HepG2 (cell line): ENCODE results near the gene RNF38. TPM values are rescaled to one million over a fixed set of nuclear protein-coding genes. Genes with fewer than 3 reads are reported as not detected.

Experiments
- ATAC-seq: fragments of 200-7000 bp; cut with Tn5 transposase; 3 replicates; pipeline ENCODE4 v1.9.1; 2020; ENCODE audit warnings: mild to moderate bottlenecking, moderate library complexity
- BruUV-seq: library from RNA; stranded (reverse); fragments of 400-500 nt; replicated peaks from 2 replicates; lab custom pipeline; 2021; lab: Mats Ljungman, UMichigan
- CTCF ChIA-PET: fragments of 300-600 bp; formaldehyde crosslinking; extraction: SDS; loops from one replicate; lab custom pipeline; 2021; ENCODE audit warnings: low total read pairs, inconsistent platforms, low intra/inter-chr PET ratio; lab: Yijun Ruan, JAX
- POLR2A ChIA-PET: fragments of 350-600 bp; sonication (Branson Sonifier 250); formaldehyde crosslinking; loops from one replicate; lab custom pipeline; 2020; ENCODE audit warnings: antibody characterized with exemption, inconsistent platforms; lab: Yijun Ruan, JAX
- DNase-seq: peaks from one replicate; pipeline ENCODE4 v3.0.0-alpha.2; 2015; ENCODE audit warnings: low spot score
- FAIRE-seq: peaks from 3 replicates; lab custom pipeline; 2011; peaks lifted over from hg19 to GRCh38; lab: Jason Lieb, UNC
- H2AFZ ChIP-seq: one replicate; pipeline ENCODE4 v1.6.1; 2011; ENCODE audit warnings: low read length, inconsistent platforms
- H3K27ac ChIP-seq: fragments of 300-600 bp; 3 replicates; pipeline ENCODE4 v1.8.0; 2011; ENCODE audit warnings: mixed run types, mild to moderate bottlenecking, mixed read lengths, low read length, inconsistent platforms; ENCODE audit not compliant: insufficient read depth; ENCODE audit errors: extremely low read length
- H3K27me3 ChIP-seq, 2 experiments: fragments of 200-600 bp in 1 of 2; 2 replicates in 1 of 2; 3 replicates in 1 of 2; pipeline versions ENCODE4 v1.6.0 to v1.8.0; 2011; ENCODE audit warnings: low read length in 2 of 2, mild to moderate bottlenecking in 2 of 2, moderate library complexity in 2 of 2, inconsistent platforms in 1 of 2; ENCODE audit not compliant: insufficient read depth in 2 of 2, control insufficient read depth in 1 of 2
- H3K36me3 ChIP-seq, 2 experiments: fragments of 200-600 bp in 1 of 2; replicated peaks in 1 of 2; 2 replicates in 1 of 2; 3 replicates in 1 of 2; pipeline versions ENCODE4 v1.5.1 to v1.8.0; 2011; ENCODE audit warnings: low read length in 2 of 2, inconsistent platforms in 1 of 2; ENCODE audit not compliant: insufficient read depth in 2 of 2, control insufficient read depth in 1 of 2
- H3K4me1 ChIP-seq: 2 replicates; pipeline ENCODE4 v1.5.1; 2012; ENCODE audit warnings: low read length, inconsistent platforms; ENCODE audit not compliant: insufficient read depth
- H3K4me2 ChIP-seq: 2 replicates; pipeline ENCODE4 v1.6.0; 2011; ENCODE audit warnings: low read depth, low read length, inconsistent platforms
- H3K4me3 ChIP-seq, 3 experiments: fragments of 200-600 bp in 1 of 3; sonication (generic), shearing (Covaris generic) in 1 of 3; replicated peaks in 1 of 3; 2 replicates each; pipeline ENCODE4 v1.5.1; 2011 to 2016; ENCODE audit warnings: low read length in 3 of 3, inconsistent platforms in 2 of 3, low read depth in 2 of 3, mild to moderate bottlenecking in 2 of 3, control low read depth in 1 of 3, mixed read lengths in 1 of 3; ENCODE audit not compliant: insufficient read depth in 1 of 3
- H3K79me2 ChIP-seq: one replicate; pipeline ENCODE4 v1.6.1; 2011; ENCODE audit warnings: low read length, inconsistent platforms; ENCODE audit not compliant: insufficient read depth
- H3K9ac ChIP-seq: 2 replicates; pipeline ENCODE4 v1.6.0; 2011; ENCODE audit warnings: mild to moderate bottlenecking, low read depth, low read length, inconsistent platforms; ENCODE audit not compliant: insufficient read depth
- H3K9me3 ChIP-seq: 2 replicates; pipeline ENCODE4 v1.5.1; 2012; ENCODE audit warnings: mild to moderate bottlenecking, low read length
- H4K20me1 ChIP-seq: 2 replicates; pipeline ENCODE4 v1.6.0; 2011; ENCODE audit warnings: inconsistent platforms, mild to moderate bottlenecking, low read length, moderate library complexity; ENCODE audit not compliant: insufficient read depth
- ARHGAP35 ChIP-seq: sonication (generic); formaldehyde crosslinking; IDR thresholded peaks from 2 replicates; pipeline ENCODE4 v1.9.0; 2022; ENCODE audit warnings: mild to moderate bottlenecking, inconsistent platforms, moderate library complexity, missing genetic modification reagents, borderline replicate concordance
- ARID3A ChIP-seq: IDR thresholded peaks from 2 replicates; pipeline ENCODE4 v1.6.1; 2012; ENCODE audit warnings: low read depth, low read length, improper control_type of control experiment
- BRD4 ChIP-seq: sonication (generic); formaldehyde crosslinking; IDR thresholded peaks from 2 replicates; pipeline ENCODE4 v1.4.0; 2020; ENCODE audit warnings: missing genetic modification reagents
- HNF4A ChIP-seq: sonication (generic); formaldehyde crosslinking; IDR thresholded peaks from 2 replicates; pipeline ENCODE4 v1.4.0; 2020; ENCODE audit warnings: missing genetic modification reagents
- KAT8 ChIP-seq: IDR thresholded peaks from 2 replicates; pipeline ENCODE4 v1.6.1; 2016; ENCODE audit warnings: missing genetic modification reagents, missing compliant biosample characterization
- MAF1 ChIP-seq: sonication (generic); formaldehyde crosslinking; IDR thresholded peaks from 2 replicates; pipeline ENCODE4 v1.5.0; 2020; ENCODE audit warnings: missing genetic modification reagents, borderline replicate concordance
- MYC ChIP-seq: sonication (generic); formaldehyde crosslinking; IDR thresholded peaks from 2 replicates; pipeline ENCODE4 v1.9.0; 2021; ENCODE audit warnings: missing genetic modification reagents, borderline replicate concordance
- YEATS2 ChIP-seq: sonication (generic); formaldehyde crosslinking; IDR thresholded peaks from 2 replicates; pipeline ENCODE4 v1.4.0; 2020; ENCODE audit warnings: missing genetic modification reagents, borderline replicate concordance
- YEATS4 ChIP-seq: sonication (generic); formaldehyde crosslinking; IDR thresholded peaks from 2 replicates; pipeline ENCODE4 v1.4.0; 2020; ENCODE audit warnings: missing genetic modification reagents, borderline replicate concordance
- ZNF230 ChIP-seq: sonication (generic); formaldehyde crosslinking; IDR thresholded peaks from 2 replicates; pipeline ENCODE4 v1.4.0; 2020; ENCODE audit warnings: mild to moderate bottlenecking, missing genetic modification reagents
- ZNF260 ChIP-seq: sonication (generic); formaldehyde crosslinking; IDR thresholded peaks from 2 replicates; pipeline ENCODE4 v1.4.0; 2020; ENCODE audit warnings: missing genetic modification reagents, low read depth, mild to moderate bottlenecking, borderline replicate concordance
- ZNF3 ChIP-seq: IDR thresholded peaks from 2 replicates; pipeline ENCODE4 v1.7.0; 2017; ENCODE audit warnings: inconsistent platforms
- ZNF44 ChIP-seq: sonication (generic); formaldehyde crosslinking; IDR thresholded peaks from 2 replicates; pipeline ENCODE4 v1.5.1; 2020; ENCODE audit warnings: mild to moderate bottlenecking, missing genetic modification reagents
- ZNF747 ChIP-seq: sonication (generic); formaldehyde crosslinking; IDR thresholded peaks from 2 replicates; pipeline ENCODE4 v1.8.1; 2023; ENCODE audit warnings: missing genetic modification reagents, mild to moderate bottlenecking, borderline replicate concordance
- ZNF768 ChIP-seq: sonication (generic); formaldehyde crosslinking; IDR thresholded peaks from 2 replicates; pipeline ENCODE4 v1.4.0; 2020; ENCODE audit warnings: missing genetic modification reagents
- WGBS: methylation state at CpG from one replicate; pipeline ENCODE4 v1.1.6; 2017; ENCODE audit warnings: low lambda C conversion rate; 5-methylcytosine and 5-hydroxymethylcytosine counted together
- in situ Hi-C: cut with HindIII; loops from 2 replicates; pipeline ENCODE4 v1.10.0; 2017; ENCODE audit warnings: low pct_unique_long_range_greater_than_20kb; ENCODE audit not compliant: extremely low pct_ligation_motif_present
- intact Hi-C: fragments of 100-400 bp; cut with micrococcal nuclease; formaldehyde crosslinking; loops from one replicate; pipeline ENCODE4 v1.10.0; 2022; ENCODE audit not compliant: unreplicated experiment
- polyA plus RNA-seq, 8 experiments: library from polyadenylated mRNA; depleted of rRNA in 3 of 8; stranded (reverse) in 7 of 8; unstranded in 1 of 8; fragments of >200 nt; fragmentation: Illumina TruSeq in 4 of 8; extraction: Trizol in 4 of 8; gene quantifications; 2 replicates each; pipeline versions ENCODE4 v1.2.1 to v1.2.3, GENCODE V29; 2011 to 2016; ENCODE audit warnings: low read depth in 4 of 8, missing spikeins in 1 of 8, mixed read lengths in 1 of 8; ENCODE audit not compliant: insufficient read depth in 1 of 8
- total RNA-seq, 5 experiments: library from RNA; depleted of rRNA; stranded (reverse); fragments of >200 nt; fragmentation: Illumina TruSeq; extraction: Trizol; gene quantifications; 2 replicates each; pipeline ENCODE4 v1.2.3, GENCODE V29; 2016; ENCODE audit warnings: low read depth in 1 of 5

The RNF38 gene
- total and polyA plus RNA-seq, 2 of the 13 experiments (the other 11 are each of a cell fraction or from before 2014, with no cell fraction given) = 9.1 to 32.1 TPM

GRCh38 chr9:36426348-36426747, 26.3 kb upstream of the RNF38 start:
- BruUV-seq = no TSS peak
- H3K4me2 ChIP-seq = no peak overlapping the region
- no peak for FAIRE-seq
- H3K9me3 ChIP-seq = no peaks in the 10 kb centered on the region
- H4K20me1 ChIP-seq = no peaks in the 10 kb centered on the region
- CTCF ChIA-PET = no interaction called here
- no peak for ATAC-seq
- H3K36me3 ChIP-seq = no peaks in the 10 kb centered on the region; a peak in 1 of 5 replicates
- no peak overlapping the region for H3K27ac ChIP-seq
- POLR2A ChIA-PET = no interaction called here
- DNase-seq = no peak
- no peak overlapping the region for H2AFZ ChIP-seq
- H3K4me3 ChIP-seq = no peak overlapping the region
- H3K9ac ChIP-seq = no peak overlapping the region
- H3K4me1 ChIP-seq = peaks cover 33% of the 10 kb centered on the region
- peaks cover 7% of the 10 kb centered on the region for H3K79me2 ChIP-seq
- in situ Hi-C loops = no loop called here
- H3K27me3 ChIP-seq = no peaks in the 10 kb centered on the region
- TF ChIP-seq ZNF44 (CRISPR knock-in tag) (no peak), ARID3A (no peak), ZNF768 (CRISPR knock-in tag) (no peak), MYC (CRISPR knock-in tag) (no peak), YEATS2 (no peak), ARHGAP35 (no peak), ZNF3 (CRISPR knock-in tag) (no peak), MAF1 (CRISPR knock-in tag) (no peak), KAT8 (CRISPR knock-in tag) (no peak), BRD4 (CRISPR knock-in tag) (no peak), ZNF230 (CRISPR knock-in tag) (no peak), YEATS4 (no peak), ZNF747 (CRISPR knock-in tag) (no peak), ZNF260 (CRISPR knock-in tag) (no peak), HNF4A (CRISPR knock-in tag) (no peak)
- TF ChIP-seq, all 625 proteins: peak for 0
- WGBS = 96% methylated on average over 5 of the region's 5 CpGs
- intact Hi-C loops = no loop called here
